Neural cell (in vitro differentiated cells): ENCODE results near the gene ZNF503.

Experiments used
- EP300 ChIP-seq: fragments of 450-650 bp; conservative IDR thresholded peaks from 2 replicates; pipeline ENCODE4 v1.6.1; 2014; ENCODE audit warnings: antibody characterized with exemption, mild to moderate bottlenecking, moderate library complexity; ENCODE audit not compliant: poor library complexity, severe bottlenecking
- EZH2 ChIP-seq: fragments of 200-600, 300-800 bp; shearing (Covaris generic), sonication (generic); IDR thresholded peaks from 2 replicates; pipeline ENCODE4 v1.6.1; 2014; ENCODE audit warnings: antibody characterized with exemption, low read length, borderline replicate concordance, mild to moderate bottlenecking; ENCODE audit not compliant: insufficient read depth, poor library complexity, severe bottlenecking
- MXI1 ChIP-seq: fragments of 450-650 bp; conservative IDR thresholded peaks from 2 replicates; pipeline ENCODE4 v1.6.1; 2014; ENCODE audit warnings: antibody characterized with exemption, mild to moderate bottlenecking; ENCODE audit not compliant: poor library complexity, severe bottlenecking
- POLR2AphosphoS5 ChIP-seq: IDR thresholded peaks from 2 replicates; pipeline ENCODE4 v1.6.1; 2012
- RAD21 ChIP-seq: fragments of 450-650 bp; conservative IDR thresholded peaks from 2 replicates; pipeline ENCODE4 v1.6.1; 2014; ENCODE audit warnings: antibody characterized with exemption, mild to moderate bottlenecking, moderate library complexity
- REST ChIP-seq: IDR thresholded peaks from 2 replicates; pipeline ENCODE4 v1.6.1; 2012; ENCODE audit warnings: borderline replicate concordance
- TAF1 ChIP-seq: IDR thresholded peaks from 2 replicates; pipeline ENCODE4 v1.6.1; 2012; ENCODE audit warnings: low read depth
- TF ChIP-seq, protein P1 (sequence below): fragments of 450-650 bp; IDR thresholded peaks from 2 replicates; pipeline ENCODE4 v1.5.1; 2014; ENCODE audit warnings: antibody characterized with exemption, mild to moderate bottlenecking, moderate library complexity; ENCODE audit not compliant: poor library complexity, severe bottlenecking

- TF ChIP-seq, protein P1, sequence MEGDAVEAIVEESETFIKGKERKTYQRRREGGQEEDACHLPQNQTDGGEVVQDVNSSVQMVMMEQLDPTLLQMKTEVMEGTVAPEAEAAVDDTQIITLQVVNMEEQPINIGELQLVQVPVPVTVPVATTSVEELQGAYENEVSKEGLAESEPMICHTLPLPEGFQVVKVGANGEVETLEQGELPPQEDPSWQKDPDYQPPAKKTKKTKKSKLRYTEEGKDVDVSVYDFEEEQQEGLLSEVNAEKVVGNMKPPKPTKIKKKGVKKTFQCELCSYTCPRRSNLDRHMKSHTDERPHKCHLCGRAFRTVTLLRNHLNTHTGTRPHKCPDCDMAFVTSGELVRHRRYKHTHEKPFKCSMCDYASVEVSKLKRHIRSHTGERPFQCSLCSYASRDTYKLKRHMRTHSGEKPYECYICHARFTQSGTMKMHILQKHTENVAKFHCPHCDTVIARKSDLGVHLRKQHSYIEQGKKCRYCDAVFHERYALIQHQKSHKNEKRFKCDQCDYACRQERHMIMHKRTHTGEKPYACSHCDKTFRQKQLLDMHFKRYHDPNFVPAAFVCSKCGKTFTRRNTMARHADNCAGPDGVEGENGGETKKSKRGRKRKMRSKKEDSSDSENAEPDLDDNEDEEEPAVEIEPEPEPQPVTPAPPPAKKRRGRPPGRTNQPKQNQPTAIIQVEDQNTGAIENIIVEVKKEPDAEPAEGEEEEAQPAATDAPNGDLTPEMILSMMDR = no peak
- peak; percentile 13 for TF ChIP-seq POLR2AphosphoS5
- no peak for TF ChIP-seq REST
- no peak for TF ChIP-seq EP300
- no peak for TF ChIP-seq TAF1
- TF ChIP-seq EZH2 = no peak
- no peak for TF ChIP-seq RAD21
- no peak for TF ChIP-seq MXI1
Observed at GRCh38 chr10:75417522-75417927, 16.0 kb upstream of the ZNF503 start.
